Upper lobe of right lung (tissue), 1 donor: ENCODE data around the gene MXRA5. TPM values are rescaled to one million over a fixed set of nuclear protein-coding genes. Genes with fewer than 3 reads are reported as not detected.
"Not testable (repeated sequence)": the region's sequence is repeated elsewhere in the genome, so short reads cannot be mapped to it uniquely, and the experiment has no call there.

Experiments
- ATAC-seq: fragments of 200-7000 bp; cut with Tn5 transposase; one replicate; pipeline ENCODE4 v1.9.1; 2020; ENCODE audit warnings: mild to moderate bottlenecking, moderate library complexity
- DNase-seq: peaks from one replicate; pipeline ENCODE4 v3.0.0-alpha.2; 2020
- H3K27ac ChIP-seq: fragments of 200-600 bp; one replicate; pipeline ENCODE4 v1.8.0; 2022
- H3K27me3 ChIP-seq: fragments of 200-600 bp; one replicate; pipeline ENCODE4 v1.8.0; 2022; ENCODE audit warnings: mild to moderate bottlenecking
- H3K36me3 ChIP-seq: fragments of 200-600 bp; one replicate; pipeline ENCODE4 v1.8.0; 2022
- H3K4me1 ChIP-seq: fragments of 200-600 bp; one replicate; pipeline ENCODE4 v1.8.0; 2022
- H3K4me3 ChIP-seq: fragments of 200-600 bp; one replicate; pipeline ENCODE4 v1.8.0; 2022; ENCODE audit warnings: mild to moderate bottlenecking
- H3K9me3 ChIP-seq: fragments of 200-600 bp; one replicate; pipeline ENCODE4 v1.8.0; 2022
- CTCF ChIP-seq: fragments of 200-600 bp; IDR thresholded peaks from one replicate; pipeline ENCODE4 v1.8.0; 2022; ENCODE audit warnings: antibody characterized with exemption
- intact Hi-C: fragments of 100-400 bp; cut with DNase I; formaldehyde crosslinking; loops from one replicate; pipeline ENCODE4 v1.11.0; 2022
- total RNA-seq: library from RNA; stranded (reverse); fragmentation: NEBNext Ultra II Directional; extraction: Animal tissue kit (Norgen Biotek cat#: 25700); gene quantifications from one replicate; pipeline ENCODE4 v1.2.1, GENCODE V29; 2021
- donor health status: DM: no; HTN: yes; CAD: no; lungs with severe emphysema.

MXRA5 gene
- total RNA-seq, 1 donor from 2014 or later, result 8.9 TPM

GRCh38 chrX:3380603-3381002, 34.2 kb upstream of the MXRA5 start:
- H3K9me3 ChIP-seq, result no peaks in the 10 kb centered on the region
- intact Hi-C loops, result no loop called here
- H3K36me3 ChIP-seq, result no peaks in the 10 kb centered on the region
- H3K27me3 ChIP-seq, result no peaks in the 10 kb centered on the region
- no peaks in the 10 kb centered on the region for H3K4me1 ChIP-seq
- ATAC-seq (no peak), DNase-seq (no peak)
- H3K27ac ChIP-seq, result no peak overlapping the region
- no peak overlapping the region for H3K4me3 ChIP-seq
- TF ChIP-seq CTCF, result no peak

- Histone ChIP-seq H3K36me3 (no peaks in the 10 kb centered on the region), H3K4me1 (no peaks in the 10 kb centered on the region), H3K4me3 (no peak overlapping the region), H3K27me3 (no peaks in the 10 kb centered on the region), H3K9me3 (no peaks in the 10 kb centered on the region), H3K27ac (no peak overlapping the region)
- DNase-seq, result no peak
- TF ChIP-seq CTCF, result no peak
- ATAC-seq, result no peak
- intact Hi-C loops, result no loop called here
Measured at GRCh38 chrX:3379111-3379510, 32.7 kb upstream of the MXRA5 start.

GRCh38 chrX:3378156-3378555, 31.7 kb upstream of the MXRA5 start:
- no peaks in the 10 kb centered on the region for H3K4me1 ChIP-seq
- ATAC-seq, result no peak
- no peak for DNase-seq
- no peaks in the 10 kb centered on the region for H3K9me3 ChIP-seq
- TF ChIP-seq CTCF, result no peak
- no peaks in the 10 kb centered on the region for H3K27me3 ChIP-seq
- intact Hi-C loops, result no loop called here
- H3K36me3 ChIP-seq, result no peaks in the 10 kb centered on the region
- no peak overlapping the region for H3K27ac ChIP-seq
- H3K4me3 ChIP-seq, result no peak overlapping the region

GRCh38 chrX:3377560-3377959, 31.1 kb upstream of the MXRA5 start:
- Histone ChIP-seq H3K4me3 (no peak overlapping the region), H3K9me3 (no peaks in the 10 kb centered on the region), H3K36me3 (no peaks in the 10 kb centered on the region), H3K27ac (no peak overlapping the region), H3K27me3 (no peaks in the 10 kb centered on the region), H3K4me1 (no peaks in the 10 kb centered on the region)
- DNase-seq, result no peak
- intact Hi-C loops, result no loop called here
- TF ChIP-seq CTCF, result no peak
- no peak for ATAC-seq

GRCh38 chrX:3375878-3376508, 29.5 kb upstream of the MXRA5 start:
- H3K27me3 ChIP-seq, ATAC-seq, intact Hi-C loops, H3K4me1 ChIP-seq, DNase-seq, H3K27ac ChIP-seq, H3K9me3 ChIP-seq, H3K4me3 ChIP-seq, H3K36me3 ChIP-seq: not testable (repeated sequence)

- Histone ChIP-seq H3K9me3 (no peaks in the 10 kb centered on the region), H3K27me3 (no peaks in the 10 kb centered on the region), H3K4me1 (no peaks in the 10 kb centered on the region), H3K4me3 (no peak overlapping the region), H3K36me3 (no peaks in the 10 kb centered on the region), H3K27ac (no peak overlapping the region)
- ATAC-seq (no peak), DNase-seq (no peak)
- intact Hi-C loops, result no loop called here
- TF ChIP-seq CTCF, result no peak
Measured at GRCh38 chrX:3374108-3374800, 27.8 kb upstream of the MXRA5 start.
